ENCODE data around the gene FLVCR2.

FLVCR2 gene

DNA sequence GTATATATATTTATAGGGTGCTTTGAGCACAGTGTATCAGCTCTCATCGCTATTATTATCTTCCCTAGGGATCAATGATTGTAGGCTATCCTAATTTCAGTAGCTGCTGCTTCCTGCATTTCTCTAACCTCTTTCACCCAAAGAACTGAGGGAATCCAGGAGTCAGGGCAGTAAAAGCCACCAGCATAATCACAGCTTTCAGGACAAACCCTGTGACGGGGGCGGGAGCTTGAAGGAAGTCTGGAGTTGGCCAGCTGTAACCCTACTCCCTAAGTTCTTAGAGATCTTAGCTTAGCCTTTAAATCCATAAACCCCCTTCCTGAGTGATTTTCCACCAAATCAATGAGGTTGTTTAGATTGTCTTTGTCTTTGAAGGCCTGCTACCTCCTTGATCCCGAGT lies 33.7 kb downstream of the FLVCR2 start:
- intact Hi-C loops (cut with DNase I): no loop called here
- no peak for DNase-seq

DNA sequence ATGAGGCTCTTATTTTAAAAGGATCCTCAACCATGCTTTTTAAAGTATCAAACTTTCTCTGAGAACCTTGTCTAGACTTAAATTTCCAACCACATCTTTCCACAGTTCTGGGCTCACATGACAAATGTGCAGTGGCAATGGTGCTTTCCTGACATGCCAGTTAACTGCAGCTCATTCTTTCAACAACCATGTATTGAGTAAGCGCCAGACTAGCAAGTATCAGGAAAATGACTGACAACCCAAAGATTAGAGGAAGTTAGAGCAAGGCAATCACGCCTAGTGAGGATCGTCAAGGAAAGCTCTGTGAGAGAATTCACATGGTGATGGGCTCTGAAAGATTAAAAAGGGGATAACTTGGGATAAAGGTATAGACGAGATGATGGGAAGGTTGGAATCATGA lies 35.8 kb downstream of the FLVCR2 start:
- intact Hi-C loops (cut with DNase I): no loop called here

DNA sequence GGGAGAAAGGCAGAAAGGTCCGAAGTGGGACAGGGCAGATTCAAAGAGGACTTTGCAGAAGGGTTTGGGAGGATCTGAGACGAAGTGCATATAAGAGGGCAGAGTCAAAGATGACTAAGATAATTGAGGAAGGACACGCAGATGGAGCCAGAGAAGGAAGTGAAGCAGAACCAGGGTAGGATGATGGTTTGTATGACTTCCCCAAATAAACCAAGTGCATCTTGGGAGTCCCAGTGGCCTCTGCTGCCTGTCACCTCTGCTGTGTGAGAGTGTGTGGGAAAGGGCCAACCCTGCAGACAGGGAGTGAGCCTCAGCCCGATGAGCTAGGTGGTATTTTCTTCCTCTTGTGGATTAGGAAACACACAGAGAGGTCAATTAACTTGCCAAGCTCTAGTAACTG lies 36.8 kb downstream of the FLVCR2 start:
- DNase-seq: peak in 22 of 42 donors; percentile 7 to 56 (median 19)
- intact Hi-C loops (cut with DNase I): no loop called here

More for the DNA sequence above, 35.8 kb downstream of the FLVCR2 start:
- DNase-seq: no peak

DNA sequence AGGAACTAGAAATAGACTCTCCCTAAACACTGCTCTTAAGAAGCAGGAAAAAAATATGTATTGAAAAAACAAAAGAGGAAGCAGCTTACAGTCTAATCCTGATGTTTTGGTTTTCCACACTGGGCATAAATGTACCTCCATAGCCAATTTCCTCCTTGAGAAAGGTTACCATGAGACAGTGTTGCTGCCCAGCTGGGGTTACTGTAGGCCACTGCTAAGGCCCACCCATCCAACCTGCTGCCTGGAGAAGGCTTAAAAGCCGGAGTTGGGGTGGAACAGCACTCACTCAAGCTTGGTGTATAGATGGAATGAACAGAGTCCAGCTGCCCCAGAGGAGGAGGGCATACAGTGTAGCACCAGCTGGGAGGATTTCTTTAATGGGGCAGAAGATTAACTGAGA lies 41.1 kb downstream of the FLVCR2 start:
- DNase-seq: no peak

DNA sequence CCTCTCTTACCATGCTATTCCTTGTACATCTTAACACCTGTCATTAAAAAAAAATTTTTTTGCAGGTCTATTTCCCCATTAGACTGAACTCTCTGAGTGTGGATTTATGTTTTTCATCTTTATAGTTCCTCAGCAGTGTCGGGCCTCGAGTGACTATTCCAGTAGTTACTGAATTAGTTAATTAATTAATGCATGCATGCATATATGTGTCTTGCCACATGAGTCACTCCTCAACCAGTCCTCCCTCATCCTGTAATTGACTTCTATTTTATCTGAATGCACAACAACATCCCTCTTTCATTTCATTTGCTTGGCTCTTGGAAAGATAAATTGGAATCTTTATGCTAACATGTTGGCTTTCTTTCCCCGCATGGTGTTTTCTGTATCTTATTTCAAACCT lies 46.6 kb downstream of the FLVCR2 start:
- intact Hi-C loops (cut with DNase I): no loop called here
- no peak for DNase-seq

More for the DNA sequence above, 41.1 kb downstream of the FLVCR2 start:
- intact Hi-C loops (cut with DNase I): no loop called here

DNA sequence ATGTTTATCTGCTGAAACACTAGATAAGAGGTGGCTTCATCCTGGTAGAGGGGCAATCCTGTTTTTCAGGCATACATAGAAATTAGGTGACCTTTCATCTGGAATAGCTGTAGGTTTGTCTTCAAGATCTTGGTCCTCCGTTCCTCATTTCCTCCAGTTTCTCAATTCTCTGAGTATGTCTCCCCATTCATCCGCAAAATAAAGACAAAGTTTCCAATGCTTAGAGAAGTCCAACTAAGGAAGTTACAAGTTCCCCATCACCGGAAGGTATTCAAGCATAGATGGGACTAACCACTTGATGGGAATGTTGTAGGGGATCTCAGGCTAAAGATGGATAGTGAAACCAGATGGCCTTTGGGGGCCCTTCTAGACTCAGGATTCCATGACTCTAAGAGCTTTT lies 48.0 kb downstream of the FLVCR2 start:
- DNase-seq: no peak
- intact Hi-C loops (cut with DNase I): no loop called here

DNA sequence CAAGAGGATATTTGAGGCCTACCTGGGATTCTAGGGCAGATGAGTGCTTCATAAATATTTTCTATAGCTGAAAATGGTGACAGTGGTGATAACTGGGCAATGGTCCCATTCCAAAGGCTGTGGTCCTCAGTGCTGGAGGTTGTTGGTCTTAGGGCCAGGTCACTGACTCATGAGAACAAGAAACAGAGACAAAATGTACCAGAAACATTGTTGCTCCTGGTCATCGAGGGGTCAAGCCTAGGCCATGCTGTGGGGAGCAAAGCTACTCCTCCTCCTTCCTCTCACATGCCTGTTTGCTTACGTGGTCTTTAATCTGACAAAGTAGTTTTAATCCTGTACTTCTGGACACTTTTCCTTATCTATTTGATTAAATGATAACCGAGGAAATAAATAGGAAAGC lies 48.4 kb downstream of the FLVCR2 start:
- intact Hi-C loops (cut with DNase I): no loop called here
- no peak for DNase-seq

DNA sequence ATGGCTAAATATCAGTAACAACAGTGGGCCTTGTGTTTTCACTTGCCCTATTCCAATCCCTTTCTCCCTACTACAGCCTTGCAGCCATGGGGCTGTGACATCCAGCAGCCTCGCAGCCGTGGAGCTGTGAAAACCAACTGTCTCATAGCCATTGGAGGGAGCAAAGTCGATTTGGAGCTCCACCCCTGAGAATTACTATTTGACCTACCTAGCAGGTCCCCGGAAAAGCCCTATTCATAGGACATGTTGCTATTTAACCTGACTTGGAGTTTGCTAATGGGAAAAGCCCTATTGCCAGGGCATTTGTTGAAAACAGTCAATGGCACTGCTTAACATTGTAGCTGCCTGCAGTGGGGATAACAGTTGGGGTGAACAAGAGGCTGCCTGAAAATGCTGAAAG lies 49.0 kb downstream of the FLVCR2 start:
- no peak for DNase-seq
- intact Hi-C loops (cut with DNase I): no loop called here

DNA sequence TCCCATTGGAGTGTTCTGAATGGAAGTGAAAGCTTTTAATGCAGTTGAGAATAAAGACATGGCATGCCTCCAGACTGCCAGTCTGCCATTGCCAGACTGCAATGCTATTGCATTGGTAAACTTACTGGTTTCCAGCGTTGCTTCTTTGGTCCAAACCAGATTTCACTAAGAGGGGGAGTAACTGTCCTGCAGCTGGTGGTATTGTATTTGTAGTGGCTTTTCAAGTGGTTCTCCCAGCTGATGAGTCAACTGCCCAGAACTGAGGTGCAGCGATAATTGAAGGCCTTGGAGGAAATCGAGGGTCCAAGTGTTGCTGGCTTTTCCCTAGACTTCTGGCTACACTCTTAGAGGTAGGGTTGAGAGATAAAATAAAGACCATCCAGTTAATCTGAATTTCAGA lies 50.4 kb downstream of the FLVCR2 start:
- DNase-seq: no peak
- intact Hi-C loops (cut with DNase I): no loop called here

DNA sequence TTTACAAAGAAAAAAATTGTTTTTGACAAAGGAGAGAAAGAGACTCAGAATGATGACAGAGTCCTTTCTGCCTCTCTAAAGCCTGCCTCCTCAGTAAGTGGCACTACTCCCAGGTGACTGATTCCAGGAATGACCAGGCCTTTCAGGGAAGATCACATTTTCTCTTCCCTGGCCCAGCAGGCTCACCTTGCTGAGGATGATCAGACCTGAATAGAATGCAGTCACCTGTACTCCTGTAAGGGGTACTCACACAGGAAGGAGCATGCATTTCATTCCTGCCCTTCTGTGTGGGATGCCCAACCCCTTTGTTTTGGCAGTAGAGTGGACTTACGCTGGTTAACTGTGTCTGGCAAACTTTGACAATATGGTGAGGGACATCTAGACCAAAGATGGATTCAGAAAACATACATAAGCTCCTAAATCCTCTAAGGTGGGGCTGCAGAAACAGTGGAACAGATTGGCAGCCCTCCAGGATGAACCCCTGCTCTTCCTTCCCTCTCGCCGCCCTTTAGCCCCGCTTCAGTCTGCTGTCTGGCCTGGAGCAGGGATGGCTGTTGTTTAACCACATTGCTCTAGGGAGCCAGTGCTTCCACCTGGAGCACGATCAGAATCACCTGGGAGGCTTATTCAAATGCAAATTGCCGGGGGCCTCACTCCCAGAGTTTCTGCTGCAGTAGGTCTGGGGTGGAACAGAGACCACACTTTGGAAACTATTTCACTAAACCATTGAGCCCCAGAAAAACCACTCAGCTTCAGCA lies 52.5 kb downstream of the FLVCR2 start:
- intact Hi-C loops (cut with DNase I): no loop called here
- no peak for DNase-seq

DNA sequence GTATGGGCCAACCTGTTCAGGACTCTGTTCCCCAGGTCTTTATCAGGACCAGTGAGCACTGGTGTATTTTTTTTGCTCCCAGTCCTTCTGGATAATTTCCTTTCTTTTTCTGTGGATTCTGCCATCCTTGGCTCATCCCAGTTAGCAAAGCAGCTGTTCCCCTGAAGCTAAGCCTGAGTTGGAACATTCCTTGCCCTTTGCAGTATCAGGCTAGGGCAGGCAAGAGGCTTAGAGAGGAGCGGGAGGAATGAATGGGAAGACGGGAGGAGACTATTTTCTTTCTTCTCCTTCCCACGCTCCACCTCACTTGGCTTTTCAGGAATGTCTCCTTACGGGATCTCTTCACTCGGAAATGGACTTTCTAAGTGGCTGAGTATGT lies 53.0 kb downstream of the FLVCR2 start:
- intact Hi-C loops (cut with DNase I): no loop called here
- no peak for DNase-seq

DNA sequence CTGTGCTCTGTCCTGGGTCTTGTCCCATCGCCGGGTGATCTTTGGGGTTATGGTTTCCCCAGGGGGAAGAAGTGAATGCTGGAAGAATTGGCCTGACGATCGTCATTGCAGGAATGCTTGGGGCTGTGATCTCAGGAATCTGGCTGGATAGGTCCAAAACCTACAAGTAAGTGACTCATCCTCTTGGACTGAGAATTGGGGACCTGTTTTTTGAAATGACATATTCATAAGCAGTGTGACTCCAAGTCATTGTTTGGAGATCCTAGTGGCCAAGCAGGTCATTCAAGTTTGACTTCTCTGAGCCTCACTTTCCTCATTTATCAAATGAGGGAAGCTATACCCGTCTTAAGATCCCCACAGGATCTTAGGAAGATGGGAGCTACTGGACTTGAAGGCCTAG lies 56.4 kb downstream of the FLVCR2 start:
- no peak for DNase-seq
- intact Hi-C loops (cut with DNase I): no loop called here

DNA sequence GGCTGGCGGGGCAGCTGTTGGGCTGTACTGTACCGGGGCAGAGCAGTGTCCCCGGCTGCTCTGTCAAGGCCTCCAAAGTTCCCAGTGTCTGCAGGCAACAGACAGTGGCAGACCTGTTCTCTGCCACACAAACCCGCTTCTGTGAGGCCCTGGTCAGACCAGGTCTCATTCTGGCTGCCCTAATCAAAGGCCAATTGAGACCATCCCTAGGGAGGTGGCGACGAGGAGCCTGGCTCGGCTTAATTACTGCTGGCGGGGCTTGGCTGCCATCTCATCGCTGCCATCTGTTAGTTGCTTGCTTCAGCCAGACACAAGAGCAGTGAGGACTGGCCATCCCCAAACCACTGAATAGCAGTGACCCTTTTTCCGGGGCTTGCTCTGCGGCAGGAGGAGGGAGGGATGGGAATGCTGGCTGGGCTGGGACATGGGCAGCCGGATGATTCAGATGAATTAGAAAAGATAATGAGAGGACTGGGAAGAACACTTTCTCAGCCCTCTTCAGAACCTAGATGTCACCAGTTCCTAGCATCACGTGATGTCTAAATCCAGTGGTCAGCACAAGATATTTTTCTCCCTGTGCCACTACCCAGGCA lies 57.8 kb downstream of the FLVCR2 start:
- intact Hi-C loops (cut with DNase I): no loop called here
- peak; percentile 11 to 70 (median 40) for DNase-seq

DNA sequence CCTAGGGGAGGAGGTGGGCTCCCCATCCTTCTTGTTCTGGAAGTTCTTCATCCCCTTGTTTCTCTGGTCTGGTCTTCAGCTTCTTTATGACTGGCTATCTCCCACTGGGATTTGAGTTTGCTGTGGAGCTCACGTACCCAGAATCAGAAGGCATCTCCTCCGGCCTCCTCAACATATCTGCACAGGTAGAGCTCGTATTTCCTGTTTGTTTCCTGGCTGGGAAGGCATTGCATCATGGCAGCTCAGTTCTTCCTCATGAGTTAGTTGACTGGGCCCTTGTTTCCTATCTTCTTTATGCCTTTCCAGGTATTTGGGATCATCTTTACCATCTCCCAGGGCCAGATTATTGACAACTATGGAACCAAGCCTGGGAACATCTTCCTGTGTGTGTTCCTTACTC lies 62.5 kb downstream of the FLVCR2 start:
- intact Hi-C loops (cut with DNase I): no loop called here
- DNase-seq: no peak

DNA sequence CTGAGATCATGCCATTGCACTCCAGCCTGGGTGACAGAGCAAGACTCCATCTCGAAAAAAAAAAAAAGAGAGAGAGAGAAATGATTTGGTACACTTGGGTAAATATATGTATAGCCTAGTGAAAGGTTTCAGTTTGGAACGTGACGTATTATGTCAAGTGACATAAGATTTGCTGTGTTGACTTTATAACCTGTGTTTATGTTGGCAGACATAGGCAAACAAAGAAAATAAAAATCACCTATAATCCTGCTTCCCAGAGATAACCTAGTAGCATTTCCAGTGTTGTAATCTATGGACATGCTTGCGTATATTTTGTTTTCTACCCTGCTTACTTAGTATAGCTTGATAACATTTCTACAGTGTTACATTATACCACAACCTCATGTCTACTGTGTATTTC lies 65.6 kb downstream of the FLVCR2 start:
- intact Hi-C loops (cut with DNase I): no loop called here

DNA sequence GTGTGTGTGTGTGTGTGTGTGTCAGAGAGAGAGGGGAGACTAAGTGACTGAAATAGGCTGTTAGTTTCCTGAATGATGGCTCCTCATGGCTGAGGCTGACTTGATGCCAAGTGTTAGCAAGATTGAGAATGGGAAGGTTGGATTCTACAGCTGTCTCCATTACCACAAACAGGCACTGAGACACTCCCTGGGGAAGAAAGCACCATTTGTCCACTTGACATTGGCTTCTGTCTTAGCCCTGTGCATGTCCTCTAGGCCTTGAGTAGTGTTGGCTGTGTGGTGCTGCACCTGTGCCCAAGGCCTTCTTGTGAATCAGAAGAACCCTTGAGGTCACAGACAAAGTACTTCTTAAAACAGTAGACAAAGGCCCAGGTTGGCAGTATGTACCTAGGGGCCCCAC lies 66.6 kb downstream of the FLVCR2 start:
- intact Hi-C loops (cut with DNase I): no loop called here
- DNase-seq: no peak

More for the DNA sequence above, 65.6 kb downstream of the FLVCR2 start:
- no peak for DNase-seq

DNA sequence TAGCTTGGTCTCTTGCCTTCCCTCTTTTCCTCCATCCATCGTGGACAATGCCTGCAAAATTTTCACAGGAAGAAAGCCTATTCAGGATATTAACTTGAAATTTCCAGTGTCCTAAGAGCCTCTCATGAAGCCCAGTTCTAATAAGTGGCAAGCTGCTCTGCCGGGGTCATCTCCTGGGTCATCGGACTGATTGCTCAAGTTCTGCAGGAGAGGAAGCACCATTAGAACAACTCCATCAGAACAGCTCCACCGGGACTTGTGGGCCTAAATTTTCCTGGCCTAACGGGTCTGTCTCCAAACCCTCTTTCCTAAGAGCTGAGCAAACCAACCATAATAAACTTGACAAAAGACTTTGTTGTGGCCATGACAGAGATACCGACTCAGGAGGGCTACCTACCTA lies 68.3 kb downstream of the FLVCR2 start:
- DNase-seq: no peak
- intact Hi-C loops (cut with DNase I): no loop called here

DNA sequence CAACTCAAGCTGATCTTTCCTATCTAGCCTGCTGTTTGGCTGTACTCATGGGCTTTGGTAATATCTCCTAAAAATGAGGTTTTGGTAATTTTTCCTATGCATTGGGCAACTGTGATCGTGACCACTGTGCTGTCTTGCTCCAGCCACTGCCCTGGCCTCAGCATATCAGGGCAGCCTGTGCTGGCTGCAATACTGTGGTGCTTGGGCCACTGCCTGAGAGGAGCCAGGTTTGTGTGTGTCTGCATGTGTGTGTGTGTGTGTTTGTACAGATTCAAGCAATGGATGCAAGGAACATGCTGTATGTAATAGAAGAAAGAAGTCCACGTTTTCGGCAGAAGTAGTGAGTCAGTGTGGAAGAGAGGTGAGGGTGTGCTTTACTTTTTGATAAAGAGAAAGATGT lies 69.2 kb downstream of the FLVCR2 start:
- DNase-seq: no peak
- intact Hi-C loops (cut with DNase I): no loop called here

DNA sequence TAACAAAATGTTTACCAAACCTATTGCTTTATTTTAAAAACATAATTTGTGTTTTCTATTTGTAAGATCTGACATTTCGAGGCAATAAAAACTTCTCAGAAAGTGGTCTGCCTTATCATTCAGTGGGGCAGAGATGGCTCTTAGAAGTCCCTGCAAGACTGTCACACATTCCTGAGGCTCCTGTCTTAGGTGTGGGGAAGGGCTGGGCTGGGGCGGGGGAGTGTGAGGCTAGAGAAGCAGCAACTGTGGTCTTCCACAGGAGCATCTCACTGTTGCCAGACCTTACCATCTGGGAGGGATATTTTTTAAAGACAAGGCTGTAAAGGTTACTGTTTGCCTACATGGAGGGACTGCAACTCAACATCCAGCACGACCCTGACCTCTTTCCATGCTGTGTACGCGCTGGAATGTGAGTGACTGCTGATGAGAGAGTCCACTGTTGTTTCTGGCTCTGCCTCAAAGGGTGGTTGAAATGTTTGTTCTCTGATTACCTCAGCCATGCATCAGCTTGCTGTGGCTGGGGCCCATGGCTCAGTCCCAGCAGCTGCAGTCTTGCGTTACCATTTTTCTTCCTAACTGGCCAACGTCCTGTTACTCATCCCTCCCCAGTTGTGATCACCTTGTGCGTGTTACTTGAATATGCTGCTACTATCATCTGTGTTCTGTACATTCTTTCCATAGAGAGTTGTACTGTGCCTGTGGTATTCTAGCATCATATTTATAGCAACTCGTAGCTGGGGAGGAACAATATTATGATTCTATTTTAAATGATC lies 69.8 kb downstream of the FLVCR2 start:
- DNase-seq: peak in 5 of 42 donors; percentile 7 to 35 (median 15)

DNA sequence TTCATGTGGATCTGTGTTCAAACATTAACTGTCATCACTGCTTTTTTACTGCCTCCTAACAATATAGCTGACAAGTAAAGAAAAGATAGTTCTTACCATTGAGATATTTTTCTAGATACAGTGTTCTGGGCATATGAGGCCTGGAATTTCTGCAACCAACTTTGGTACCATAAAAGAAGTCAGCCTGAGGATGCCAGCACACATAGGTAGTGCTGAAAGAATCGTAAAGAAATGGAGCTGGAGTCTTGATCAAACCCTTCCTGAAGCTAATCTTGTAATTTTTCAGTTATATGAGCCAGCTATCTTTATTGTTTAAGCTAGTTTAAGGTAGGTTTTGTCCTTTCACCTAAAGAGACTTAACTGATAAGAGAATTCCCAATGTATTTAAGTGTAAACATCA lies 70.9 kb downstream of the FLVCR2 start:
- intact Hi-C loops (cut with DNase I): no loop called here
- no peak for DNase-seq

More for the DNA sequence above, 69.8 kb downstream of the FLVCR2 start:
- intact Hi-C loops (cut with DNase I): no loop called here

Data from head of caudate nucleus (tissue), 42 donors.